Sigmoid colon (tissue), 4 donors: Measurements from ENCODE around the gene MYLK4.

Experiments used
- CTCF ChIP-seq, 4 experiments: fragments of 450-650 bp in 3 of 4; fragments of 200-600 bp in 1 of 4; IDR thresholded peaks; one replicate each; pipeline ENCODE4 v1.5.1; 2016 to 2019; ENCODE audit warnings: antibody characterized with exemption in 4 of 4, mild to moderate bottlenecking in 3 of 4, moderate library complexity in 2 of 4
- EP300 ChIP-seq, 4 donors: sonication (generic); formaldehyde crosslinking; IDR thresholded peaks; one replicate each; pipeline ENCODE4 v1.6.1; 2017; ENCODE audit warnings: antibody characterized with exemption in 4 of 4
- POLR2A ChIP-seq, 2 donors: fragments of 450-650 bp; IDR thresholded peaks; one replicate each; pipeline ENCODE4 v1.6.1; 2016; ENCODE audit warnings: antibody characterized with exemption in 2 of 2, mild to moderate bottlenecking in 2 of 2, moderate library complexity in 2 of 2
- POLR2AphosphoS5 ChIP-seq, 4 donors: sonication (generic); formaldehyde crosslinking; IDR thresholded peaks; one replicate each; pipeline ENCODE4 v1.6.1; 2017; ENCODE audit warnings: antibody characterized with exemption in 4 of 4

GRCh38 chr6:2616811-2617210, 133.9 kb downstream of the MYLK4 start:
- TF ChIP-seq CTCF (IDR thresholded peaks at IDR 0.05) (no peak), POLR2AphosphoS5 (IDR thresholded peaks at IDR 0.05) (no peak), POLR2A (IDR thresholded peaks at IDR 0.05) (no peak), EP300 (IDR thresholded peaks at IDR 0.05) (no peak)
